GM18951 (cell line): ENCODE results near the gene COBL.

Experiments used
- POLR2A ChIP-seq: IDR thresholded peaks from 4 replicates; pipeline ENCODE4 v1.6.1; 2011; ENCODE audit warnings: mild to moderate bottlenecking; ENCODE audit not compliant: insufficient read length, insufficient read depth; ENCODE audit errors: extremely low read depth
- in situ Hi-C: fragments of 300-500 bp; cut with MboI; formaldehyde crosslinking; loops from one replicate; pipeline ENCODE4 v1.12.0; 2022; ENCODE audit warnings: low sequenced_read_pairs, mixed read lengths, inconsistent platforms; ENCODE audit not compliant: unreplicated experiment

COBL gene

DNA sequence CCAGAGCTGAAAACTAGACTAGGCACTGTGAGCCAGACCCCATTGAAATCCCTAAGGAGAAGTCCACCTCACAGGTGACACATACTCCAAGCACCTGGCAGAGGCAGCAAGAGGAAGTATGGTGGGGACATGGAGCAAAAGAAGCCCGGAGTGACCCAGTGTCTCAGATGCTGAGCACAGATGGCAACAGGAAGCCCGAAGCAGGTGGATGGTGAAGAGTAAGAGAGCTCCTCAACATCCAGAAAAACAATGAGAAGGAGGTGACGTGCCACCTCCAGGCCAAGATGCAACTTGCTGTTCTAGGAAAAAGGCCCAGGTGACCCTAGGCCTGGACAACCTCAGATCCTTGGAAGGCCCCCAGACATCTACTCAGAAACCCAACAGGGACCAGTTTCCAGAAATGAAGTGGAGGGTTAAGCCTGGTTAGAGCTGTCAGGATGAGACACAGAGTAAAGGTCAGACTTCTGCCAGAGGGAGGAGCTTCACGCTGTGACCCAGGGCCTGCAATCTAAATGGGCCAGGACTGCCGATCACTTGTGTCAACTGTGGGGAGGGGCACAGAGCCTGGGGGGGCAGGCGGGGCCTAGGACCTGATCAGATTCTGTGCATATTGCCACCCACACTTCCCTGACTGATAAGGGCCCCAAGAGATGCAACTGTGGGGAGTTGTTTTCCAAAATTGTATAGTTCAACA is 2.4 kb upstream of the COBL start:
- TF ChIP-seq POLR2A: no peak
- in situ Hi-C loops: no loop called here

GRCh38 chr7:51318001-51318400 is 1.4 kb upstream of the COBL start:
- no peak for TF ChIP-seq POLR2A
- in situ Hi-C loops: no loop called here

- TF ChIP-seq POLR2A: no peak
- in situ Hi-C loops: no loop called here
Observed at GRCh38 chr7:51317582-51317910, 937 bp upstream of the COBL start.

DNA sequence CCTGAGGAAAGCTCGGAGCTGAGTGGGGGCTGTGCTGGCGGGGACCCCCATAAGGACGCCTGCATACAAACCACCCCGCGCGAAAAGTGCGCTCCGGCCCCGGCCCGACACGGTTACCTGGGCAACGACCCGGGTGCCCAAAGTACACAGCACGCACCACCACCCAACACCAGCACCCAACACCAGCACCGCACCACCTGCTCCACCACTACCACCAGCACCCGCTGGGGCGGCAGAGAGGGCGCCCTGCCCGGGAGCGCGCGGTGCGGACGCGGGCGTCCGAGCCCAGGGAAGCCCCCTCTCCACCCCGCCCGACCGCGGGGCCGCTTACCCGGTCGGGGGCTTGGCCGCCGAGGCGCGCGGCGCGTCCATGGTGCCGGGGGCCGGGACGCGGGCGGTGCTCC is 345 bp downstream of the COBL start:
- no peak for TF ChIP-seq POLR2A
- in situ Hi-C loops: no loop called here

GRCh38 chr7:51315393-51316261 is 982 bp downstream of the COBL start:
- in situ Hi-C loops: no loop called here
- TF ChIP-seq POLR2A: no peak

DNA sequence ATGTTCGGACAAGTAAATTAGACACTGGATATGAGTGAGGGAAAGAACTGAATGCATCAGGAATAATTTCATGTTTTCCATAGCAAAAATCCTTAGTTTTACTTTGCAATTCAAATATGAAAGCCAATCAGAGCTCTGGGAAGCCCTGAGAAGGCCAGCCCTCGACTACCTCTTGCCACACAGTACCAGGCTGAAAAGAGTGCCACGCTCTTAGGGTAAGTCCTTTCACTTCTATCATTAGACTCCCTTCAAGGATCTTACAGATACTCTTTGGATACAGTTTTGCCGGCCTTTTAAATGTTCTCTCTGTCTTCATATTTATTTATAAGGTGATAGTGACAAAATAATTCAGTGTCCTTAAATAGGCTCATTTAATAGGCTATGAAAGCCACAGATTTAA is 1.9 kb downstream of the COBL start:
- in situ Hi-C loops: no loop called here
- no peak for TF ChIP-seq POLR2A

DNA sequence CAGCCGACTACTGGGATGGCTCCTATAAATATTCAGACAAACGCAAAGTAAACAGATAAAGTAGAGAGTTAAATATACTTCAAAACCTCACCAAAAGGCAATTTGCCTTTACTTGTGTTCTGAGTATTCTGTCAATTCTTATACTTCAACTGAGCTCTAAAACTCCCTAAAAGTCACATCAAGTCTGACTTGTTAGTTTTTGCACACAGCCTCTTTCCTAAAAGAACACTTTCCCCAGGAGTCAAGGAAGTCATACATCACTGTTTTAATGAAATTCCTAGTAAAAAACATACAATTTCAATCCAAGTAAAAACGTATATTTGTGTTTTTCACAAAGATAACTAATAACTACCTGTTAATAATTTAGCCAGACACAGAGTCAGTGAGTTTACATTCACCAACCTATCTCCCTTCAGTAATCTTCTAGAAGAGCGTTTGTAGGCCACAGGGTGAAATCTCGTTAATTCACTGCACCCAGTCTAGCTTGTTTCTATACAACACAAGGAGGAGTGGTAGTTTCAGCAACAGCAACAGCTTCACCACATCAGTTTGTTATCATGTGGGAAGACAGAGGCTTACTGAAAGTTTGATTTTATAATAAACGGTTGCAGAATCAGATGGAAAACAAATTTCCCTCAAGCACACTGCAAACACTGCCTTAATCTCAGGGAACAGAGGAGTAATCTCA is 2.7 kb downstream of the COBL start:
- in situ Hi-C loops: no loop called here
- no peak for TF ChIP-seq POLR2A

- in situ Hi-C loops: no loop called here
- TF ChIP-seq POLR2A: no peak
Observed at GRCh38 chr7:51312951-51313737, 3.5 kb downstream of the COBL start.

DNA sequence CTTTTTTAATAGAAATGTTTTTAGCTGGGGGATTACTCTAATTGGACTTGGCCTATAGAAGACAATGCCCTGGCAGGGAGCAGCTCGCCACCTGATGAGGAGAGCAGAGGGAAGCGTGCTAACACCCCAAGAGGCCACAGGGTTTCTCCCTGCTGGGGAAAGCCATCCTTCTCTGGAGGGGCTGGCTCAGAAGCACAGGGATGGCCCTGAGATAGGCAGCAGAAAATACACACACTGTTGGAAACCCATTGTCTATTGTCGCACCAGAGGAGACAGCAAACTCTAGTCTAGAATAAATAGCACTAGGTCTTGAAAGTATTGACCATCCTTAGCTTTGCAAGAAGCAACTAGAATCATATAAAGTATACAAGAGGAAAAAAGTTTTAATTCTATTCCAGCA is 5.4 kb downstream of the COBL start:
- in situ Hi-C loops: no loop called here
- TF ChIP-seq POLR2A: no peak

DNA sequence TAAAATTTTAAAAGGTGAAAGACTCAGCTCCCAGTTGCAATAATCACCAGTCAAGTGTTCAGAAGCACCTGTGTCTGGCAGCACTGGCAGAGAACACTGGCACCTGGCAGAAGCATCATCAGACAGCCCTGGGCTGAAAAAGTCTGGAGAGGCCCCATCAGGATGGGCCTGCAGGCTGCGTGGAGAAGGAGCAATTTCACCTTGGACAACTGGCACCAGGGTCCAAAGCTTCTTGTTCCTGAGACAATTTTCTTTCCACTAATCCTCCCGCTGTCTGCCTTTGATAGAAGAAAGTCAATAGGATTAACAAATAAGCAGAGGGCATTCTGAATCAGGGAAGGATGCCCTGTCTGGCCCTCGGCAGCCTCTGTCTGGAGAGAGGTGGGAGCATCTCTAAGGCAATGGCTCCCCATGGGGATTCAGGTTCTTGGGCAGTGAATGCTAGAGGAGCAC is 6.5 kb downstream of the COBL start:
- no peak for TF ChIP-seq POLR2A
- in situ Hi-C loops: no loop called here

DNA sequence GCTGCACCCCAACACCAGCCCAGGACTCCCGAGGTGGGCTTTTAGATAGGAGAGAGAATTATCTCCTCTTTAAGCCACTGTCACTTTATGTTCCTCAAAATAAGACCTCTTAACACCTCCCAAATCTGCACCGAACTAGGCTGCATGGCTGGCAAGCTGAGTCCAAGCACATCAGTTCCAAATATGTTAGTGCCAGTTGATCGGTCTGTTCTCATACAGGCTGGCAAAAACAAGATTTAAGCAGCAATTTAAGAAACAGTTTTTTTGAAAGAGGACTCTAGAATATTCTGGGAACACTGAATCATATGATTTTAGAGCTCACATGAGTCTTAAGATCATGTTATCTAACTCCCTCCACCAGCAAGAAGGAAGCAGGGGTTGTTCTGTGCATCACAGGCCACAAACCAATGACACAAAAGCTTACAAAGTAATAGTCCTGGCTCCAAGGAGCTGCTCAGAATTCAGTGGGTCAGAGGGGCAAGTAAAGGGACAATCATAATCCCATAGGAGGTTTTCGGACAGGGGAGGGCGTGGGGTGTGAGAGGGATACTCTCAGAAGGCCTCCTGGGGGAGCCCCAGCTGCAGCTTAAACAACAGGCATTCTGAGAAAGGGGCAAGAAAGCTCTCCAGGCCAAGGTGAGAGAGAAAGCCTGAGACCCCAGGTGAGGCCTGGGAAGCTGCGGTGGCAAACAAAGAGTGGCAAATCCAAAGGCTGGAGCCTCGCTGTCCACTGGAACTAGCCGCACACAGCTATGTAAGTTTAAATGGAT is 7.1 kb downstream of the COBL start:
- TF ChIP-seq POLR2A: no peak
- in situ Hi-C loops: no loop called here

DNA sequence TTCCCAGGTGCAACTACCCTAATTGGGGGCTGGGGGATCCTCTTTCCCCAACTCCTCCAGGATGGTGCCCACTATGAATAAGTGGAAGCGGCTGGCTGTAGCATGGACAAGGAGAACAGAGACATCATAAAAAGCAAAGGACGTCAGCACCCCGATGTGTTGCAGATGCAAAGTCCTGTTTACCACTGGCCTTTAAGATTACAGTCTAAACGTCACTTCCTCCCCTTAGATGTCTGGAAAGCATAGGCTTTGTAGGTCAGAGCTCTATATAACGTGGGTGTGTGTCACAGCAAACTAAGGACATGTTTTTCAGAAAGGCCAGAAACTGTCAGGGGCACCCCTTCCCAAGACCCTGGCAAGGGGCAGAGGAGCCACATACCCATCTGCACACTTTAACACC is 7.9 kb downstream of the COBL start:
- TF ChIP-seq POLR2A: no peak
- in situ Hi-C loops: no loop called here
